ENCODE results near the gene LRRC47. TPM values are rescaled to one million over a fixed set of nuclear protein-coding genes. Genes with fewer than 3 reads are reported as not detected.

The LRRC47 gene
- total and polyA plus RNA-seq, 2 of the 13 experiments (the other 11 are each of a cell fraction or from before 2014, with no cell fraction given): 18.3 to 52.5 TPM

- TF ChIP-seq, protein P1, sequence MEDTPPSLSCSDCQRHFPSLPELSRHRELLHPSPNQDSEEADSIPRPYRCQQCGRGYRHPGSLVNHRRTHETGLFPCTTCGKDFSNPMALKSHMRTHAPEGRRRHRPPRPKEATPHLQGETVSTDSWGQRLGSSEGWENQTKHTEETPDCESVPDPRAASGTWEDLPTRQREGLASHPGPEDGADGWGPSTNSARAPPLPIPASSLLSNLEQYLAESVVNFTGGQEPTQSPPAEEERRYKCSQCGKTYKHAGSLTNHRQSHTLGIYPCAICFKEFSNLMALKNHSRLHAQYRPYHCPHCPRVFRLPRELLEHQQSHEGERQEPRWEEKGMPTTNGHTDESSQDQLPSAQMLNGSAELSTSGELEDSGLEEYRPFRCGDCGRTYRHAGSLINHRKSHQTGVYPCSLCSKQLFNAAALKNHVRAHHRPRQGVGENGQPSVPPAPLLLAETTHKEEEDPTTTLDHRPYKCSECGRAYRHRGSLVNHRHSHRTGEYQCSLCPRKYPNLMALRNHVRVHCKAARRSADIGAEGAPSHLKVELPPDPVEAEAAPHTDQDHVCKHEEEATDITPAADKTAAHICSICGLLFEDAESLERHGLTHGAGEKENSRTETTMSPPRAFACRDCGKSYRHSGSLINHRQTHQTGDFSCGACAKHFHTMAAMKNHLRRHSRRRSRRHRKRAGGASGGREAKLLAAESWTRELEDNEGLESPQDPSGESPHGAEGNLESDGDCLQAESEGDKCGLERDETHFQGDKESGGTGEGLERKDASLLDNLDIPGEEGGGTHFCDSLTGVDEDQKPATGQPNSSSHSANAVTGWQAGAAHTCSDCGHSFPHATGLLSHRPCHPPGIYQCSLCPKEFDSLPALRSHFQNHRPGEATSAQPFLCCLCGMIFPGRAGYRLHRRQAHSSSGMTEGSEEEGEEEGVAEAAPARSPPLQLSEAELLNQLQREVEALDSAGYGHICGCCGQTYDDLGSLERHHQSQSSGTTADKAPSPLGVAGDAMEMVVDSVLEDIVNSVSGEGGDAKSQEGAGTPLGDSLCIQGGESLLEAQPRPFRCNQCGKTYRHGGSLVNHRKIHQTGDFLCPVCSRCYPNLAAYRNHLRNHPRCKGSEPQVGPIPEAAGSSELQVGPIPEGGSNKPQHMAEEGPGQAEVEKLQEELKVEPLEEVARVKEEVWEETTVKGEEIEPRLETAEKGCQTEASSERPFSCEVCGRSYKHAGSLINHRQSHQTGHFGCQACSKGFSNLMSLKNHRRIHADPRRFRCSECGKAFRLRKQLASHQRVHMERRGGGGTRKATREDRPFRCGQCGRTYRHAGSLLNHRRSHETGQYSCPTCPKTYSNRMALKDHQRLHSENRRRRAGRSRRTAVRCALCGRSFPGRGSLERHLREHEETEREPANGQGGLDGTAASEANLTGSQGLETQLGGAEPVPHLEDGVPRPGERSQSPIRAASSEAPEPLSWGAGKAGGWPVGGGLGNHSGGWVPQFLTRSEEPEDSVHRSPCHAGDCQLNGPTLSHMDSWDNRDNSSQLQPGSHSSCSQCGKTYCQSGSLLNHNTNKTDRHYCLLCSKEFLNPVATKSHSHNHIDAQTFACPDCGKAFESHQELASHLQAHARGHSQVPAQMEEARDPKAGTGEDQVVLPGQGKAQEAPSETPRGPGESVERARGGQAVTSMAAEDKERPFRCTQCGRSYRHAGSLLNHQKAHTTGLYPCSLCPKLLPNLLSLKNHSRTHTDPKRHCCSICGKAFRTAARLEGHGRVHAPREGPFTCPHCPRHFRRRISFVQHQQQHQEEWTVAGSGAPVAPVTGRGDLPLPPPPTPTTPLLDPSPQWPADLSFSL (CRISPR knock-in tag; IDR thresholded peaks at IDR 0.05): no peak
- TF ChIP-seq ZSCAN9 (CRISPR knock-in tag; IDR thresholded peaks at IDR 0.05; ENCODE audit: borderline replicate concordance) (no peak), GPN1 (CRISPR knock-in tag; IDR thresholded peaks at IDR 0.05; ENCODE audit: borderline replicate concordance) (no peak), ZNF510 (CRISPR knock-in tag; IDR thresholded peaks at IDR 0.05; ENCODE audit: low read depth) (no peak), MYNN (CRISPR knock-in tag; IDR thresholded peaks at IDR 0.05; ENCODE audit: low read depth) (no peak), ZNF788 (CRISPR knock-in tag; IDR thresholded peaks at IDR 0.05; ENCODE audit: borderline replicate concordance) (no peak), POLR2AphosphoS2 (IDR thresholded peaks at IDR 0.05; ENCODE audit: low read depth, low read length) (no peak), POGK (CRISPR knock-in tag; conservative IDR thresholded peaks at IDR 0.05) (no peak), ISL2 (CRISPR knock-in tag; IDR thresholded peaks at IDR 0.05) (no peak), TRIM24 (CRISPR knock-in tag; IDR thresholded peaks at IDR 0.05) (no peak), KDM3A (CRISPR knock-in tag; IDR thresholded peaks at IDR 0.05; ENCODE audit: low read depth) (no peak), ZNF446 (CRISPR knock-in tag; IDR thresholded peaks at IDR 0.05) (no peak)
Observed at GRCh38 chr1:3745071-3745470, 51.2 kb downstream of the LRRC47 start (continued).
